ENCODE results near the gene WDR1.

WDR1 gene, protein sequence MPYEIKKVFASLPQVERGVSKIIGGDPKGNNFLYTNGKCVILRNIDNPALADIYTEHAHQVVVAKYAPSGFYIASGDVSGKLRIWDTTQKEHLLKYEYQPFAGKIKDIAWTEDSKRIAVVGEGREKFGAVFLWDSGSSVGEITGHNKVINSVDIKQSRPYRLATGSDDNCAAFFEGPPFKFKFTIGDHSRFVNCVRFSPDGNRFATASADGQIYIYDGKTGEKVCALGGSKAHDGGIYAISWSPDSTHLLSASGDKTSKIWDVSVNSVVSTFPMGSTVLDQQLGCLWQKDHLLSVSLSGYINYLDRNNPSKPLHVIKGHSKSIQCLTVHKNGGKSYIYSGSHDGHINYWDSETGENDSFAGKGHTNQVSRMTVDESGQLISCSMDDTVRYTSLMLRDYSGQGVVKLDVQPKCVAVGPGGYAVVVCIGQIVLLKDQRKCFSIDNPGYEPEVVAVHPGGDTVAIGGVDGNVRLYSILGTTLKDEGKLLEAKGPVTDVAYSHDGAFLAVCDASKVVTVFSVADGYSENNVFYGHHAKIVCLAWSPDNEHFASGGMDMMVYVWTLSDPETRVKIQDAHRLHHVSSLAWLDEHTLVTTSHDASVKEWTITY

DNA sequence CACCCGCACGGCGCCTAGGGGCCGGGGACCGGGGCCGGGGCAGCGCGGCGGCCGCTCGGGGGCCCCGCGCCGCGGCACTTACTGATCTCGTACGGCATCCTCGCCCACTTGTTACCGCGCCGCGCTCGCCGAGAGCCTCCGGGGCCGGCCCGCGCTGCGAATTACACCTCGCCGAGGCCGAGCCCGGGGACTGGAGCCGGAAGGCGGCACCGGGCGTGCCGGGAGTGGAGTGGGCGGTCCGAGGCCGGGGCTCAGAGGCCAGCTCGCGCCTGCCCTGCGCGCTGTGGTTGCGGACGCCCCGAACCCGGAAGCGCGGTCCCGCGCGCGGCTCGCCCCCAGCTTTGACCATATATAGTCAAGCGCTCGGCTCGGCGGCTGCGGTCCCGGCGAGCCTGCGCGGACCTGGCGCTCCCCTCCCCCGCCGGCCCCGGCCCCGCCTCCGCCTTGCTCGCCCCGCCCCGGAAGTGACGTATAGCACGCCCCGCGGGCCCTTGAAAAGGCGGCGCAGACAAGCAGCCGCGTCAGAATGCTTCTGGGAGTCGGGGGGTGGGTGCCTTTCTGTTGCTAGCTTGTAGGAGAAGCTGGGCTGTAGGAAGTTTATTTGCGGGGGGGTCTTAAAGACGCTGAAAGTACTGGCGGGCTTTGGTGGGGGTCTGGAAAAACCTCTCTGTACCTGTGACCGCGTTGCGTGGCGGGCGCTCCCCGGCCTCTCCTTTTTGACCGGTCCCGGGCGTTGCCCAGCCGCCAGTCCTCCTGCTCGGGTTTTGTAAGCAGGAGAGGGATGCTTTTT is at the start of gene WDR1:
Gene WDR1 (minus strand): TSS at position 231 of the 790 bp plus-strand sequence. CDS start 133 bp downstream, at position 98.
- in situ Hi-C loops (cut with MboI; ENCODE audit: low sequenced_read_pairs): no loop called here

DNA sequence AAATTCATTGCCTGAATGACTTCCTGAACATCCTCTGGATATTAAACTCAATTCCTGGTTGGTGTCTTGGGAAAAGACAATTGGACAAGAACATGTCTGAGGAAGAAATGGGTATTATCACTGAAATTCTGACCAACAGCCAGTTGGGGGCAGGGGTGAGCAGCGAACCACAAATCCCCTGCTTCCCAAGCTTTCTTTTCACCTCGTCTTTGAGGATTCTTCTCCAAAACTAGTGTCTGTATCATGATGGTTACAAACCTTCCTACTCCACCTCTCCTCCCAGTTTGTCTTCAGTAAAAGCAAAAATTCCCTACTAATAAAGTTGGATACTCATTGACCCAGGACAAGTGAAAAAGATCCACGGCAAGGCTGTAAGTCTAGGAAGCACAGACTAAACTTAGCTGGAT is 48.3 kb upstream of the WDR1 start:
- in situ Hi-C loops (cut with MboI; ENCODE audit: low sequenced_read_pairs): loop anchor here (25.0 kb wide), 2 partner anchors 222 to 372 kb away; no protein-coding TSS in a partner anchor

DNA sequence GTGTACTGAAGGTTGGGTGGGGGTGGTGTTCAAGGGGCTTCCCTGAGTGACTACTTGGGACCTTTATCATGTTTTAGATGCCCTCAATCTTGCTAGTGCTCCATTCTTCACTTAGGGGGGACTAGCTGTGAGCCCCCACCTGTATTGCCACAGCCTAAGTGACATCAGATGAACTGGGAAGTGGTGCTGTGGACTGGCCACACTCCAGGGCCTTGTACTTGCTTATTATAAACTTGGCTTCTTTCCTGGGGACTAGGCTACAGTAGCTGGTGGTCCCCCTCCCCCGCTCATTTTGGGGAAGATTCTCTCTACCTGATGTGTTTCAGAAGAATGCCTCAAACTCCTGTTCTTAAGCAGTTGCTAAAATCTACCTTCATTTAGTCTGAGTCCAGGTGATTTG is 46.7 kb upstream of the WDR1 start:
- in situ Hi-C loops (cut with MboI; ENCODE audit: low sequenced_read_pairs): loop anchor here (25.0 kb wide), 2 partner anchors 224 to 374 kb away; no protein-coding TSS in a partner anchor

DNA sequence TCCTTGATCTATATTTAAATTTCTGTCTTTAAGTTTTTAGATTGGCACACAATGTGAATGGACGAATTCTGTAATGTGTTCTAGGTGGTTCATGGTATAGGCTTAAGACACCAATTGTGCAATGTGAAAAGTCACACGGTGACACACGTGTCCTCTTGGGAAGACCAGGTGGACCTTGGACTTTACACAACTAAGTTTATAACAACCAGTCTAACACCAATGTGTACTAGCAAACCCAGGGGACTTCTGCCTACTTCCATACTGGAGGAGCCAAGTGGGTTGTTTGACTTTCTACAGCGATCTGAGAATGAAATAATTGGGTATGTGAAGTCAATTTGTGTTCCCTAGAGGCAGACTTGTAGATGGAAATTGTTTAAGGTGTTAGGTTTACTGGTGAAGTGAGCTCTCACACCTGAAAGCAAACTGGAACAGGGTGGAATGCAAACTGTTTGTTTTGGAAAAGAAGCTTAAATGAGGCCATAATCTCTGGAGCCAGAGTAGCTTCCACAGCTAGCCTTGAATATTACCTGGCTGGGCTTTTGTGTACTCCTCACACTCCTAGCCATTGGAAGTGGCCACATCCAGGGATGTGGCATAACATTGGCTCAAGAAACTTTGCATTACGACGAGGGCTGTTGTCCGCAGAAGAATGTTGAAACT is 45.9 kb upstream of the WDR1 start:
- in situ Hi-C loops (cut with MboI; ENCODE audit: low sequenced_read_pairs): loop anchor here (25.0 kb wide), 2 partner anchors 225 to 375 kb away; no protein-coding TSS in a partner anchor

DNA sequence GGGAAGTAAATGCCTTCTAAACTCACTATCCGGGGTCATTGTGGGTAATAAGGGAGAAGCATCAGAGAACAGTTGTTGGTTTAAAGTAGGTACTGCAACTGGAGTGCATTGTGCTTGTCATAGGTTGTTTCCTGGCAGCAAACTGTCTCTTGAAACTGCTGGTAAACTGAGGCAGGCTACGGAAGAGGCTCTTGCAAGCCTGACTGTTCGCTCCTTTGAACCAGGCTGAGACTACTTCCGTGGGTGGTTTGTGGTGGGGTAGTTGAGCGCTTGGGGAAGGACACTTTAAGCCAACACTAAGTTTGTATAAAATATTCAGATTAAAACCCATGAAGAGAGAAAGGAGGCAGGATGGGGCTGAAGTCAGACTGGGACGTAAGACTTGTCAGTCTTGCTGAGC is 45.2 kb upstream of the WDR1 start:
- in situ Hi-C loops (cut with MboI; ENCODE audit: low sequenced_read_pairs): loop anchor here (25.0 kb wide), 2 partner anchors 225 to 375 kb away; no protein-coding TSS in a partner anchor

DNA sequence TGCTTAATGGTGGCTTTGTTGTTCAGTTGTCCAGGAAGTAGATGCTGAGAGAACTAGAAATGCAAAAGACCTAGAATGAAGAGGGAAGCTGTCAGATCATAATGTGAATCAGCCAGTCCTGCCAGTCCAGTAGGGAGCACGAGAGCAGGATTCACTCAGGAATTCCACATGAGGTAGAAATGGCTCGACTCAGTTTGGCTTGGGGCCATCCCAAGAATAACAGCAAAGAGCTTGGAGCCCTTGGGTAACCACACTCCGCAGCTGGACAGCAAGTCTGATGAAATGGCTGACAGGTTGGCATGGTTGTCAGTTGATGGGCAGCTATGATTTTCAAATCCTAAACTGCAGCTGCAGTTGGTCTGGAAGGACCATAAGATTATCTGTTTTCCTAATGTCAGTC is 44.5 kb upstream of the WDR1 start:
- in situ Hi-C loops (cut with MboI; ENCODE audit: low sequenced_read_pairs): loop anchor here (25.0 kb wide), 2 partner anchors 226 to 376 kb away; no protein-coding TSS in a partner anchor

DNA sequence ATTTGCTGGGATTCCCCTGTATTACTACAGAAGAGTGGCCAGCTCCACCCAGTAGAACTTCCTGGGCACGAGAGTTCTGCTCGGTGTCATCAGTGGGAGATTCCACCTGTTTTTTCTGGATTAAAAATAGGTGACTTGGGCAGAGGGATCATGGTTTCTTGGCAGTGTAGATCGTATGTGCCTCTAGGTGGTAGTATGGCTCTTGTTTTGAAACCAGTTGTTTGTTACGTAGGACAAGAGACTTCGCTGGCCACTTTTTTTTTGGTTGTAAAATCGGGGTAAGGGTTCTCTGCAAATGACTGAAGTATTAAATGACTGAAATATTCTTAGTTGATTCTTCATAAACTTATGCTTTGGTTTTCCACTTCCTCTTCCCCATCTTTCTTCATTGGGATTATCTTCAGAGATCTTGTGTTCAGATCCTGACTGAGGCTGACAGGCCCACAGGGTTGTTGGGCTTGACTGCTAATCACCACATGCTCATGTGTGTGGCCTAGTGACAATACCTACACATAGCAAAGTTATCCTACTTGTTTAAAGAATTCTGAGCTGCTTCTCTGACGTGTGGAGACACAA is 43.8 kb upstream of the WDR1 start:
- in situ Hi-C loops (cut with MboI; ENCODE audit: low sequenced_read_pairs): loop anchor here (25.0 kb wide), 2 partner anchors 227 to 377 kb away; no protein-coding TSS in a partner anchor

DNA sequence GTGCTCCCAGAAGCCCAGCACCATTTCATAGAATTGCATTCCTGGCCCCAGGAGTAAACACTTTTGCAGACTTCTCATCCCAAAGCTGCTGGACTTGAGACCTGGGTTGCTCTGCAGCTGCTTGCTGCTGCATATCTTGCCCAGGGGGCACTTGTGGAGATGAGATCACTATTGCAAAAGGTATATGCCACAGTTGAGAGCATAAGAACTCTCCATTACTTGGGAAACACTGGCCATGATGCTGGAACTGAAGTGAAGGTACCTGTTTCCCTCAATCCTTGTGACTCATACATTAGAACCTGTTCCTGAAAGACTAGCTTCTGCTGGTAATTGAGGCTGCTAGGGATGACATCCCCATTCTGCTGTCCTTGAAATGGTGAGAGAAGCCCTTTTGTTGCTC is 43.1 kb upstream of the WDR1 start:
- in situ Hi-C loops (cut with MboI; ENCODE audit: low sequenced_read_pairs): loop anchor here (25.0 kb wide), 2 partner anchors 228 to 378 kb away; no protein-coding TSS in a partner anchor

DNA sequence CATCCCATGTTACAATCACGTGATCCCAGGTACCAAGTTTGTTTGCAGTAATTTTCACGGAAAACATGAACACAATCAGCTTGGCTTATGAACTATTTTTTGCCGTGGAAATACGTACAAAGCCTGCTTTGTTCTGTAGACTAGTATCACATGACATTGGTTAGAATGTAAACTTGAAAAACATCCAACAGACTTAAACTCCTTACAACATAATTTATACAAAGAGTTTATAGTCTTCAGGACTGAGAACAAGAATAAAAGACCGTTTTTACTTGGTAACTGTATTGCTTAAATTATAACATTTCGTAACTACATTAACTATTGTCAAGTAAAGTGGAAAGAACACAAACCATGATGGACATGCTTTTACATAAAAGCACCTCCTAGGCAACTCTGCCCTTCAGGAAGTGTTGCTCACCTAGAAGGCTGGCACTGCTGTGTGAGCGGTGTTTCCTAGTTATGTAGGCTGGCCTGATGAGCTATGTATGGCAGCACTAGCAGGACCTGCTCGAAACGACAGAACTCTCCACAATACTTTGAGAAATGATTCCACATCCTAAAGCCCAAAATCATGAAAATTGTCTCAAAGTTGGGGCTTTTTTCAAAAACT is 41.8 kb upstream of the WDR1 start:
- in situ Hi-C loops (cut with MboI; ENCODE audit: low sequenced_read_pairs): loop anchor here (25.0 kb wide), 2 partner anchors 229 to 379 kb away; no protein-coding TSS in a partner anchor

DNA sequence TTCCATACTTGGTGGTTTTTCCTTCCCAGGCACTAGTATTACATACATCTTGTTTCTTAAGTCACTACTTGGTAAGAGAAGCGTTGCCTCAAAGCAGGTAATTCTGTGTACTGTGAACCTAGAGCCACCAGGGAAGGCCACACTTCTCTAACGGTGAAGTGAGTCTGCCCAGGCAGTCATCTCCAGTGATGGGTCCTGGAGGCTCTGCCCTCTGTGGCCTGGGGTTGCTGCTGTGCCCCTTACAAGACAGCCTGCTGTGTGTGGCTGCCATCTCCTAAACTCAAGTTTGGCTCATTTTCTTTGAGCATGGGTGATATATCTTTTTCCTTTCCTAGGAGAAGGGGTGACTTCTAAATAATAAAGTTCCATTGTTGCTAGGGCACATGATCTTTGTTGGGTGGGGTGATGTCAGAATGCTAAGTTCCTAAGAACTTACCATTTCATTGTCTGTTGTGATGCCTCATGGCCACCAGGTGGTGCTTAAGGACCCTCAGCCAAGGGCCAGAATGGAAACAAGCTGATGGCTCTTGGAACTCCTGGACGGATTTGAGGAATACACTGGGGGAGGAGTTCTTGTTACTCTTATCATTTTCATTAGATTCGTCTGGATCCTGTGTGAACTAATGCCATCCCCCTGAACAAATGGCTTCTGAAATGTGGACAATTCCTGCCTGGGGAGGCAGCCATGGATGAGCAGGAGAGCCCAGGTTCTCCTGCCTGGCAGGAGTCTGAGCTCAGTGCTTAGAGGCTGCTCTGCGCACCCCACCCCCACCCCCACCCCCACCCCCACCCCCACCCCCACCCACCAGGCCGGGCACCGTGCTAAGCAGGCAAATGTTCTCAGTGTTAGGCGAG is 41.1 kb upstream of the WDR1 start:
- in situ Hi-C loops (cut with MboI; ENCODE audit: low sequenced_read_pairs): loop anchor here (25.0 kb wide), 2 partner anchors 230 to 380 kb away; no protein-coding TSS in a partner anchor

DNA sequence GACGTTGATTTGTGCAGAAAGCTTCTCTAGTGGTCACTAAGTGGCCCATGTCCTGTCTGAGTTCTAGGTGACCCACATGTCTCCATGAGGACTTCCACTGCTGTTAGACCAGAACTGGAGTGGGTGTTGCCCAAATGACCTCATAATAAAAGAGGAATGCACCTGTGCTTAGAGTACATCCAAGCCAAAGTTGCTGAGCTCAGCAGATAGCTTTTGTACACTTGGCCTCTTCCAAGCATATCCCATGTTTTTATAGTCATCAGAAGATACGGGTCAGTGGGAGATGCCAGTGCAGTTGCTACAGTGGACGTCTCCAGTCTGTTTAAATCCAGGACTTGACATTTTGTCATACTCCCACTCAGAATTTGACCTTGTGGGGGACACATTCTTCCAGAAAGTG is 37.6 kb upstream of the WDR1 start:
- in situ Hi-C loops (cut with MboI; ENCODE audit: low sequenced_read_pairs): loop anchor here (25.0 kb wide), 2 partner anchors 233 to 383 kb away; no protein-coding TSS in a partner anchor

DNA sequence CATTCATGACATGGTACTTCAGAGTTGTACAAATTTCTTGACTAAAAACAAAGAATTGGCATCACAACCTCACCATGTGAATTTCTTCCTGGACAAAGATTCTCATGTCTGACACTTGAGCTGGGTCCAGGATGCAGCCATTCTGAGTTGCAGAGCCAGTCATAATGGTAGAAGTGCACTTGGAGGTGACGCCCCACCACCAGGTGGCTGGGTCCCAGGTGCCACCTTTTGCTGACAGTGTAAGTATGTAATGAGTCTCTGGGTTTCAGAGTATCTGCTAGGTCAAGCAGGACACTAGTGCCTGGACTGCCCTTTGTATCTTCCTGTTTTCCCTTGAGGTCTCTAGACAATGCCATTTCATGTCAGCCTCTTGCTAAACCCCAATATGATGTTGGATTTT is 36.6 kb upstream of the WDR1 start:
- in situ Hi-C loops (cut with MboI; ENCODE audit: low sequenced_read_pairs): loop anchor here (25.0 kb wide), 2 partner anchors 234 to 384 kb away; no protein-coding TSS in a partner anchor

DNA sequence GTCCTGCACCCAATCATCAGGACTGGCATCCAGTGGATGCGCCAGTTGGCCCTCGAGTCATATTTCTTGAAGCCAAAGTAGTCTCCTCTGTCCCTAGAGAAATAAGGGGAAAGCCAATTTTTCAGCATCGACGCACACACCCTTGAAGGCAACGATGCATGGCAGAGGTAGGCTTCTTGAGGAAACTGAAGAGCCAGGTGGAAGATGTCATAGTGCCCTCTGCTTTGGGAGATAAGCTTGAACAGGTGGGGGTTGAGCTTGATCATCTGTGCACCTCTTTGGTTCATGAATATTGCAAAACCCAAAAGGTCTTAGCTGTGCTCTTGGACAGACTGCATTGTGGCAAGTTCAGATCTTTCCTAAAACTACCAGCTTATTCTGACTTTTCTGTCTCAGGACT is 34.6 kb upstream of the WDR1 start:
- in situ Hi-C loops (cut with MboI; ENCODE audit: low sequenced_read_pairs): loop anchor here (25.0 kb wide), 2 partner anchors 236 to 386 kb away; no protein-coding TSS in a partner anchor

DNA sequence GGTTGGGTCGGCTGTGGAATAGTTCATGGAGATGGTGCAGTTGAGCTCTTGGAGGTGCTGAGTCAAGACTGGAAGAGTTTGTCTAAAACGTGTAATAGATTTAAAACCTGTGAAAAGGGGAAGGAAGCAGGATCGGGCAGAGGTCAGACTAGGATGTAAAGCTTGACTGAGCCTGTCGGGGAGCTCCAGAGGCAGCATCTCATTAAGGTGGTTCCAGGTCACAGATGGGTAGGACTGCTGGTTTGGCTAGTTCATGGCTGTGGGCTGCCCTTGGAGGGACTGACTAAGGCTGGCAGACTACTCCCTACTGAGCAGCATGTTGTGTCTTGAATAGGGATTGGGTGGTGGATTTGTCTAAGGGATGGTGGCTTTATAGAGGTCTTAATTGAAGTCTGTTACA is 28.4 kb upstream of the WDR1 start:
- in situ Hi-C loops (cut with MboI; ENCODE audit: low sequenced_read_pairs): no loop called here

DNA sequence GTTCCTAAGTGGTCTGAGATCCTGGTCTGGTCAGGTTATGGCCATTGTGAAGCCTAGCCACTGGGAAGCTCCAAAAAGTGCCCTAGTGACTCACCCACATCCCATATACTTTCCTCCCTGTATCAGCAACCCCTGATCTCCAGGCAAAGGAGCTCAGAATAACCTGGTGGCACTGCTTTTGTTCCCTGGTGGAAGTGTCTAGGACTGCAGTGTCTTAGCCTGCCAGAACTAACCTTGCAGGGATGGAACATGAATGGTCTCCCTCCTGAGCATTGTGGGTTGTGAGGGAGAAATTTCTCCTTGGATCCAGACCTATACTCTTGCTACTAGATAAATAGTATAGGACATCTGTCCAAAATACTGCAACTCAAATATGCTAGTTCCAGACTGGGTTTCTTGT is 27.9 kb upstream of the WDR1 start:
- in situ Hi-C loops (cut with MboI; ENCODE audit: low sequenced_read_pairs): no loop called here

DNA sequence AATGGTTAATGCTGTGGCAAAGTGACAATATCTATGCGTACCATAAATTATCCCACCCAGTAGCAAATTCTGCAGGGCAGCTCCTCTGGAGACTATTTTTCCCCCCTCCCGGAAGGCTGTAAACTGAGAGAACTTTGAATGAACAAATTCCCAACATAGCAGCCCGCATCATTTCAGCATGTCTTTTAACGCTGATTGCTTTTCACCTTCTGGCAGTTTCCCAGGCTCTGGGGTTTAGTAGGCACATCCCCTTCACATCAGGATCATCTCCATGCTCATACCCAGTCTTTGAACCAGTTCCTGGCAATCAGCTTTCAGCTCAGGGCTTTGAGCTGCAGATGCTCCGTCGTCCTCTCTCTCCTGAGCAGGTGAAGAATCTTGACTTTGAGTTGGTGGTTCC is 26.6 kb upstream of the WDR1 start:
- in situ Hi-C loops (cut with MboI; ENCODE audit: low sequenced_read_pairs): no loop called here

DNA sequence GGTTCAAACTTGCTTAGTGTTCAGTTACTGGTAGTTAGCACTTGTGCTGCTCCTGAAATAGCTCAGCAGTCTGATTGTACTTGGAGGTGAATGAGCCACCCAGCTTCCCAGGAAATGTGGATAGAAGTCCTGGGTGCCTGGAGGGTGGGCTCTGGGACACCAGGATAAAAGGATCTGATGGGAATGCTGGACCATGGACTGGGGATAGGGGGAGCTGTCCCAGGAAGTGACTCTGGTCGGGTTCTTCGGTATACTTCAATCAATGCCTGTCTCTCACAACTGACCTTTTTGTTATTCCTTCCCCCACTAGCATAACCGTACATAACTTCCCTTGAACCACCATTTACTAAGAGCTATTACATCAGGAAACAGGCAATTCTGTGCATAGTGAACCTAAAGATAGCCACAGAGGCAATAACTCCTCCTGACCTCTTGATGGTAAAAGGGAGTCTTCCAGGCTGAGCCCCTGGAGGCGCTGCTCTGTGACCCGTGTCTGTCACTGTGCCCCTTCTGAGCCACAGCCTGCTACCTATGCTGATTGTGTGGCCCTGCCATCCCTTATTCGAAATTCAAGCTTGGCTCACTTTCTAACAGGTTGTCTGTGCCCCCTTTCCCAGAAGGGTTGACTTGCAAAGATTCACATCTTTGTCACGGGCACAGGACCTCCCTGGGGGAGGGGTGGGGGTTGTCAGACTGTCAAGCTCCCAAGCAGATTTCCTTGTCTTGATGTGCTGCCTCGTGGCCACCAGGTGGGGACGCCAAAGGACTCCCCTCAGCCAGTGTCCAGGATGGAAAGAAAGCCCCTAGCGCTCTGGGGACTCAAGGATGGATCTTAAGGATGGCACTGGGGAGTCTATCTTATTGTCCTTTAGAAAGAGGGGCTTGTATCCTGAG is 24.5 kb upstream of the WDR1 start:
- in situ Hi-C loops (cut with MboI; ENCODE audit: low sequenced_read_pairs): no loop called here

DNA sequence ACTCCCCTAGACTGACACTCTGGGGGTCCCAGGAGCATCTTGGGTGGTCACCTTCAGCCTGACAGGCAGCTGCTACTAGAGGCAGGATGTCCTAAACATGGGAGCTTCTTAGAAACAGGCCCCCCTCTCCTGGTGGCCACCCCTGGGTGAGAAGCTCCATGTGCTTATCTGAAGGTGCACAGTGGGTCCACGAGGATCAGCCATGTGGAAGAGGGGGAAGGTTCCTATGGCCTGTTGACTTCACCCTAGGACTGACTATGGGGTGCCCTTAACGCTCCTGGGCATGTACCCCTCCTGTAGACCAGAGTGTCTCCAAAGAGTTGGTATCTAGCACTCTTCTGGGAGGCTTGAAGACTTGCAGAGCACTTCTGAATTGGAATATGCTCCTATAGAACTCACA is 22.9 kb upstream of the WDR1 start:
- in situ Hi-C loops (cut with MboI; ENCODE audit: low sequenced_read_pairs): no loop called here
